Ascending aorta (tissue), 2 donors: ENCODE results near the gene RXFP1. TPM values are rescaled to one million over a fixed set of nuclear protein-coding genes. Genes with fewer than 3 reads are reported as not detected.

ENCODE experiments used
- DNase-seq, 2 donors: peaks; one replicate each; pipeline ENCODE4 v3.0.0-alpha.2; 2019; ENCODE audit warnings: low spot score in 2 of 2
- H3K27ac ChIP-seq, 2 donors: fragments of 200-600 bp; sonication (generic); one replicate each; pipeline ENCODE4 v1.5.1; 2016 to 2017; ENCODE audit warnings: mild to moderate bottlenecking in 1 of 2
- H3K27me3 ChIP-seq: fragments of 200-600 bp; sonication (generic); one replicate; pipeline ENCODE4 v1.5.1; 2017
- H3K36me3 ChIP-seq, 2 donors: fragments of 200-600 bp; sonication (generic); one replicate each; pipeline ENCODE4 v1.5.1; 2016
- H3K4me1 ChIP-seq, 2 donors: fragments of 200-600 bp; sonication (generic); one replicate each; pipeline ENCODE4 v1.5.1; 2016 to 2017; ENCODE audit warnings: mild to moderate bottlenecking in 1 of 2
- H3K4me3 ChIP-seq, 2 donors: fragments of 200-600 bp; sonication (generic); one replicate each; pipeline ENCODE4 v1.5.1; 2016 to 2017; ENCODE audit warnings: mild to moderate bottlenecking in 1 of 2
- H3K9me3 ChIP-seq, 2 donors: fragments of 200-600 bp; sonication (generic); one replicate each; pipeline ENCODE4 v1.5.1; 2016
- intact Hi-C: fragments of 100-400 bp; cut with DNase I; formaldehyde crosslinking; loops from one replicate; pipeline ENCODE4 v1.15.1; 2023
- total RNA-seq: library from RNA; depleted of rRNA; stranded (reverse); fragments of >200 nt; gene quantifications from one replicate; pipeline ENCODE4 v1.1.0, GENCODE V29; 2016
- TF ChIP-seq, protein P1 (sequence below), 3 experiments: fragments of 200-600 bp in 2 of 3; fragments of 450-650 bp in 1 of 3; sonication (generic) in 2 of 3; IDR thresholded peaks; one replicate each; pipeline ENCODE4 v1.5.1; 2016 to 2019; ENCODE audit warnings: antibody characterized with exemption in 3 of 3, mild to moderate bottlenecking in 1 of 3, moderate library complexity in 1 of 3

Gene RXFP1
- total RNA-seq, 1 donor from 2014 or later, result 0.75 TPM

DNA sequence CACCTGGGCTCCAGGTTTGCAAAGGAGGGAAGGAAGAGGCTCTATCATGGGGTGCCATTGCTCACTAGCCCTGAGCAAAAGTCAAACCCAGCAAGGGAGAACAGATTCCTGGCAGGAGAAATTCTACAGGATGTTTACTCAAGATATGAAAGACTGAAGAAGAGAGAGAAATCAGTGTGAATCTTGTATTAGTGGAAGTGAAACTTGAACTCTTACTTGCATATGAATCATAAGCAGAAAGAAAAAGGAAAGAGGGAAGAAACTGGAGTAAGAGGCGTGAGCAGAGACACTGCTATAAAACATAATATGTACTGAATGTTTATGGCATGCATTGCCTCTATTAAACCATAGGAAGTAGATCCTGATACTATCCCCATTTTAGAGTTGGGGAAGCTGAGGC lies 89.1 kb downstream of the RXFP1 start:
- no peaks in the 10 kb centered on the region for H3K36me3 ChIP-seq
- no peaks in the 10 kb centered on the region for H3K9me3 ChIP-seq
- DNase-seq, result no peak
- TF ChIP-seq, protein P1, sequence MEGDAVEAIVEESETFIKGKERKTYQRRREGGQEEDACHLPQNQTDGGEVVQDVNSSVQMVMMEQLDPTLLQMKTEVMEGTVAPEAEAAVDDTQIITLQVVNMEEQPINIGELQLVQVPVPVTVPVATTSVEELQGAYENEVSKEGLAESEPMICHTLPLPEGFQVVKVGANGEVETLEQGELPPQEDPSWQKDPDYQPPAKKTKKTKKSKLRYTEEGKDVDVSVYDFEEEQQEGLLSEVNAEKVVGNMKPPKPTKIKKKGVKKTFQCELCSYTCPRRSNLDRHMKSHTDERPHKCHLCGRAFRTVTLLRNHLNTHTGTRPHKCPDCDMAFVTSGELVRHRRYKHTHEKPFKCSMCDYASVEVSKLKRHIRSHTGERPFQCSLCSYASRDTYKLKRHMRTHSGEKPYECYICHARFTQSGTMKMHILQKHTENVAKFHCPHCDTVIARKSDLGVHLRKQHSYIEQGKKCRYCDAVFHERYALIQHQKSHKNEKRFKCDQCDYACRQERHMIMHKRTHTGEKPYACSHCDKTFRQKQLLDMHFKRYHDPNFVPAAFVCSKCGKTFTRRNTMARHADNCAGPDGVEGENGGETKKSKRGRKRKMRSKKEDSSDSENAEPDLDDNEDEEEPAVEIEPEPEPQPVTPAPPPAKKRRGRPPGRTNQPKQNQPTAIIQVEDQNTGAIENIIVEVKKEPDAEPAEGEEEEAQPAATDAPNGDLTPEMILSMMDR (IDR thresholded peaks at IDR 0.05), result no peak
- no peaks in the 10 kb centered on the region for H3K27me3 ChIP-seq
- H3K4me3 ChIP-seq, result no peak overlapping the region
- intact Hi-C loops, result no loop called here
- no peak overlapping the region for H3K27ac ChIP-seq
- no peaks in the 10 kb centered on the region for H3K4me1 ChIP-seq

DNA sequence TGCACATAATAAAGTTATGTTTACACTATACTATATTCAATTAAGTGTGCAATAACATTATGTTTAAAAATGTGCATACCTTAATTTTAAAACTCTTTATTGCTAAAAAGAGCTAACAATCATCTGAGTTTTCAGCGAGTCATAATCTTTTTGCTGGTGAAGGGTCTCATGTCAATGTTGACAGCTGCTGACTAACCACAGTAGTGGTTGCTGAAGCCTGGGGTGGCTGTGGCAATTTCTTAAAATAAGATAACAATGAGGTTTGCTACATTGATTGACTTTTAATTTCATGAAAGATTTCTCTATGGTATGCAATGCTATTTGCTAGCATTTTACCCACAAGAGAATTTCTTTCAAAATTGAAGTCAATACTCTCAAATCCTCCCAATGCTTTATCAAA lies 91.4 kb downstream of the RXFP1 start:
- H3K9me3 ChIP-seq, result no peaks in the 10 kb centered on the region
- H3K36me3 ChIP-seq, result no peaks in the 10 kb centered on the region
- intact Hi-C loops, result no loop called here
- DNase-seq, result no peak
- TF ChIP-seq, protein P1 (IDR thresholded peaks at IDR 0.05), result no peak
- H3K4me1 ChIP-seq, result no peaks in the 10 kb centered on the region
- H3K27ac ChIP-seq, result no peak overlapping the region
- no peaks in the 10 kb centered on the region for H3K27me3 ChIP-seq
- H3K4me3 ChIP-seq, result no peak overlapping the region

DNA sequence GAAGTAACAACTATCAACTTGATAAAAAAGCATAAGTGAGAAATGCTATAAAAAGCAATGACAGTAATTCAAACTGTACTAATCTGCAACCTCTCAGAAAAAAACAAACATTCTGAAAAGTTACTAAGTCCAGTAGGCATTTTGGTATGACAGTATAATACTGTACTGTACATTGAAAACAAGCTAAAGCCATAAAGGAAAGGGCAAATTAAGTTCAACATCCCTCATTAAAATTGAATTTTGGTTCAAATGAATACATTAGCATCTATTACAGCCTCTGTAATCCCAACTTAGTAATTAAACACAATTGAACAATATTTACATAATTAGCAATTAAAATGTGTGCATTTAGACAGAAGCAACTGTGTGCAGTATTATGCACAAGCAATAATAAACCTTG lies 96.3 kb downstream of the RXFP1 start:
- H3K4me3 ChIP-seq, result no peak overlapping the region
- no peaks in the 10 kb centered on the region for H3K4me1 ChIP-seq
- no peak for DNase-seq
- TF ChIP-seq, protein P1 (IDR thresholded peaks at IDR 0.05), result no peak
- H3K36me3 ChIP-seq, result no peaks in the 10 kb centered on the region
- intact Hi-C loops, result no loop called here
- H3K27ac ChIP-seq, result no peak overlapping the region
- no peaks in the 10 kb centered on the region for H3K9me3 ChIP-seq
- no peaks in the 10 kb centered on the region for H3K27me3 ChIP-seq

DNA sequence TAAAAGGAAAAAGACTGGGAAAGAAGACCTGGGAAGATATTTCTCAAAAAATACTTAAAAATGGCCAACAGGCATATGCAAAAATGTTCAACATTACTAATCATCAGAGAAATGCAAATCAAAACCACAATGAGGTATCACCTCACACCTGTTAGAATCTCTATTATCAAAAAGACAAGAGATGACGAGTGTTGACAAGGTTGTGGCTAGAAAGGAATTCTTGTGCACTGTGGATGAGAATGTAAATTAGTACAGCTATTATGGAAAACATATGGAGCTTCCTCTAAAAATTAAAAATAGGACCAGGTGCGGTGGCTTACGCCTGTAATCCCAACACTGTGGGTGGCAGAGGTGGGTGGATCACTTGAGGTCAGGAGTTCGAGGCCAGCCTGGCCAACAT lies 100.0 kb downstream of the RXFP1 start:
- no peaks in the 10 kb centered on the region for H3K36me3 ChIP-seq
- TF ChIP-seq, protein P1 (IDR thresholded peaks at IDR 0.05), result no peak

DNA sequence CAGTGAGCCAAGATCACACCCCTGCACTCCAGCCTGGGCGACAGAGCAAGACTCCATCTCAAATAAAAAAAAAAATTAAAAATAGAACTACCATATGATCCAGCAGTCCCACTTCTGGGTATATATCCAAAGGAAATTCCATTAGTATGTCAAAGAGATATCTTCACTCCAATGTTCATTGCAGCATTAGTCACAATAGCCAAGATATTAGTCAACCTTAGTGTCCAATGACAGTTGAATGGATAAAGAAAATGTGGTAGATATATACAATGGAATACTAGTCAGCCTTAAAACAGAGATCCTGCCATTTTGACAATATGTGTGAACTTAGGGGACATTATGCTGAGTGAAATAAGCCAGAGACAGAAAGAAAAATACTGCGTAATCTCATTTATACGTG lies 100.6 kb downstream of the RXFP1 start:
- intact Hi-C loops, result loop anchor here (10.0 kb wide), 1 partner anchor 447 kb away; the partner anchor contains the start of gene GASK1B
- no peak overlapping the region for H3K27ac ChIP-seq
- no peaks in the 10 kb centered on the region for H3K9me3 ChIP-seq
- no peaks in the 10 kb centered on the region for H3K27me3 ChIP-seq
- H3K4me3 ChIP-seq, result no peak overlapping the region
- H3K4me1 ChIP-seq, result peaks cover 0 to 4% of the 10 kb centered on the region in 2 donors
- no peak for DNase-seq
- H3K36me3 ChIP-seq, result no peaks in the 10 kb centered on the region
- TF ChIP-seq, protein P1 (IDR thresholded peaks at IDR 0.05), result no peak

More for the DNA sequence above, 100.0 kb downstream of the RXFP1 start:
- no peak overlapping the region for H3K4me3 ChIP-seq
- H3K9me3 ChIP-seq, result no peaks in the 10 kb centered on the region
- intact Hi-C loops, result loop anchor here (10.0 kb wide), 1 partner anchor 447 kb away; the partner anchor contains the start of gene GASK1B
- DNase-seq, result no peak
- H3K27ac ChIP-seq, result no peak overlapping the region
- H3K4me1 ChIP-seq, result peaks cover 0 to 4% of the 10 kb centered on the region in 2 donors
- no peaks in the 10 kb centered on the region for H3K27me3 ChIP-seq
